Retinal pigment epithelial cell (primary cell): ENCODE results near the gene SMIM44.

ENCODE experiments used
- DNase-seq: peaks from one replicate; pipeline ENCODE4 v3.0.0-alpha.2; 2010; ENCODE audit warnings: low read depth
- H3K4me3 ChIP-seq: 2 replicates; pipeline ENCODE4 v1.5.1; 2011; ENCODE audit warnings: mild to moderate bottlenecking, low read length, control low read depth, moderate library complexity
- CTCF ChIP-seq: conservative IDR thresholded peaks from 2 replicates; pipeline ENCODE4 v1.5.1; 2011; ENCODE audit warnings: low read depth, low read length, control low read depth, inconsistent platforms

Gene SMIM44

DNA sequence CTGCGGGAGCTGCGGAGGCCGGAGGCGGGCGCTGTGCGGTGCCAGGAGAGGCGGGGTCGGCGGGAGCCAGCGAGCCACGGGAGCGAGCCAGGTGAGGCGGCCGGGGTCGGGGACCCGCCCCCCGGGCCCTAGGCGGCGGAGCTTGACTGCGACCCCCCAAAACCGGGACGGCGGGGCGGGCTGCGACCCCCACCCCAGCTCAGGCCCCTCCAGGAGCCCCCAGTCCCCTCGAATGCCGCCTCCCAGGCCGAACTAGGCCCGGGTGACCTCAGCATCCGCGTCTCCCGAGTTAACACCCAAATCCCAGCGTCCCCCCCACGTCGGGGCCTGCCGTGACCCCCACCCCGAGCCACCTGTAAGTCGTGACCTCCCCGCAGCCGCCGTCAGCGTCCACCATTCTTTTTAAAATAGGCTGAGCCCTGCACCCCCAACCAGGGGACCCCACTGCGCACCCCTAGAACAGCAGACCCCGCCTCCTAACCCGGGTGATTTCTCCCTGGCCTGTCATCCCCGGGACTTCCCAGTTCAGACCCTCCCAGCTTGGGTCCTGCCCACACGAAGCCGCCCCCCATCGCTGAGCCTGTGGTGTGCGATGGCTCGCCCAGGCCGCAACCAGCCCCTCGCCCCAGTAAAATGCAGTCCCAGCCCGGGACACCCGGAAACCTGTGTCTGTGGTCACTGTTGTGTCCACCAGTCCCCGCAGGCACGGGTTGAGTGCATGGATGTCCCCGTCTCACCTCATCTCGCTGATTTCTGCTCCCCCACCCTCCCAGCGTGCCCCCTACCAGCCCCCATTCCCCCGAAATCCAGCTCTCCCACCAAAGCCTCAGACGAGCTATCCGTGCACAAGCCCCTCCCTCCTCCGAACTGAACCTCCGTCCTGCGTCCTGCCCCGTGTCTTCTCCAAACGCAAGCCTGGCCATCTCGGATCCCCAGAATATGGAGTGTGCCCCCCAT is 23.4 kb upstream of the SMIM44 start:
- DNase-seq, result no peak
- TF ChIP-seq CTCF, result no peak
- H3K4me3 ChIP-seq, result peak overlapping the region; percentile 82

DNA sequence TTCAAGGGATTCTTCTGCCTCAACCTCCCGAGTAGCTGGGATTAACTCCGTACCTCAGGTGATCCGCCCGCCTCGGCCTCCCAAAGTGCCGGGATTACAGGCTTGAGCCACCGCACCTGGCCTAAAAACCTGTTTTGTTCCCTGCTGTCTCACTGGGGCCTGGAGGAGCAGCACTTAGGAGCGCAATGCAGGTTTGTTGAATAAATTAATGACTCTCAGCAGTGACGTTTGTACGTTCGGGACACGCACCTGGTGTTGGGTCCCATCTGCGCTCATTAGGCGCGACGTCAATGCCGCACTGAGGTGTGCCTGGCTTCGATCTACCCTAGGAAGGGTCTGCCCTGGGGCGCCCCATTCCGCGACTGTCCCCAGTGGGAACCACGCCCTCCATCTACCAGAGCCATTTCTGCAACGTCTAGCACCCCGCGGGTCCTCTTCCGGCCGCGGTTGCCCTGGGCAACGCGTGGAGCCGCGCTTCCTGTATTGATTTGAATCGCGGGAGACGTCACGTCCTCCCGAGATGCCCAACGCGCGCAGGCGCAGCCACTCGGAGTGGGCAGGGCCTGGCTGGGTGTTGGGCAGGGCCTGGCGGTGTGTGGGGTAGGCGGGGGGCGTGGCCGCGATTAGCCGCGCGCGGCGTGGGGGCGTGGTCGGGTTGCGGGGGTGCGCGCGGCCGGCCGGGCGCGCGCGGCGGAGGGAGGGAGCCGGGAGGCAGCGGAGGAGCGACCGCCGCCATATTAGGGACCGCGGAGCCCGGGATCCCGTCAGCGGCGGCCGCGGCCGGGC is 22.6 kb upstream of the SMIM44 start, which contains the start of gene FZR1:
Gene FZR1, plus strand, starts transcription at position 714 of the 786 bp plus-strand sequence. CDS start 16,679 bp downstream, outside the sequence.
- no peak for TF ChIP-seq CTCF
- peak; percentile 89 for DNase-seq
- H3K4me3 ChIP-seq, result peak within 1 kb of the TSS; percentile 82

DNA sequence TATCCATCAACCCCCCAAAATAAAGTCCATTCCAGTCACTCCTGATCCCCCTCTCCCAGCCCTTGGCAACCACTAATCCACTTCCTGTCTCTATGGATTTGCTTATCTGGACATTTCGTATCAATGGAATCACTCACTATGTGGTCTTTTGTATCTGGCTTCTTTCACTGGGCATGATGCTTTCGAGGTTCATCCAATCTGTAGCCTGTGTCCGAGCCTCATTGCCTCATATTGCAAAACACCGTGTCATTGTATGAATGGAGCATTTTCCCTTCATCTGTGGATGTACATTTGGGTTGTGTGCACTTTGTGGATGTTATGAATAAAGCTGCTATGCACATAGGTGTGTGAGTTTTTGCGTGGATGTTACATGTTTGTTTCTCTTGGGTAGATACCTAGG is 21.5 kb upstream of the SMIM44 start:
- H3K4me3 ChIP-seq, result no peak overlapping the region
- TF ChIP-seq CTCF, result no peak
- DNase-seq, result no peak

- H3K4me3 ChIP-seq, result no peak overlapping the region
- no peak for TF ChIP-seq CTCF
- DNase-seq, result no peak
These were observed 19.9 kb upstream of the SMIM44 start for GRCh38 chr19:3503036-3503572.

DNA sequence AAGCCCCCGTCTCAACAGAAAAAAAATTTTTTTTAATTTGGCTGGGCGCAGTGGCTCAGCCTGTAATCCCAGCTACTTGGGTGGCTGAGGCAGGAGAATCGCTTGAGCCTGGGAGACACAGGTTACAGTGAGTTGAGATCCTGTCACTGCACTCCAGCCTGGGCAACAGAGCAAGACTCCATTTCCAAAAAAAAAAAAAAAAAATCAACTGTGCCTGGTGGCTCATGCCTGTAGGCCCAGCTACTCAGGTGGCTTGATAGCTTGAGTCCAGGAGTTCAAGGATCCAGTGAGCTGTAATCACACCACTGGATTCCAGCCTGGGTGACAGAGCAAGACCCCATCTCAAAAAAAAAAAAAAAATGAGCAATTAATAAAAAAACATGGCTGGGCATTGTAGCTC is 18.5 kb upstream of the SMIM44 start:
- DNase-seq, result no peak
- no peak for TF ChIP-seq CTCF
- no peak overlapping the region for H3K4me3 ChIP-seq

DNA sequence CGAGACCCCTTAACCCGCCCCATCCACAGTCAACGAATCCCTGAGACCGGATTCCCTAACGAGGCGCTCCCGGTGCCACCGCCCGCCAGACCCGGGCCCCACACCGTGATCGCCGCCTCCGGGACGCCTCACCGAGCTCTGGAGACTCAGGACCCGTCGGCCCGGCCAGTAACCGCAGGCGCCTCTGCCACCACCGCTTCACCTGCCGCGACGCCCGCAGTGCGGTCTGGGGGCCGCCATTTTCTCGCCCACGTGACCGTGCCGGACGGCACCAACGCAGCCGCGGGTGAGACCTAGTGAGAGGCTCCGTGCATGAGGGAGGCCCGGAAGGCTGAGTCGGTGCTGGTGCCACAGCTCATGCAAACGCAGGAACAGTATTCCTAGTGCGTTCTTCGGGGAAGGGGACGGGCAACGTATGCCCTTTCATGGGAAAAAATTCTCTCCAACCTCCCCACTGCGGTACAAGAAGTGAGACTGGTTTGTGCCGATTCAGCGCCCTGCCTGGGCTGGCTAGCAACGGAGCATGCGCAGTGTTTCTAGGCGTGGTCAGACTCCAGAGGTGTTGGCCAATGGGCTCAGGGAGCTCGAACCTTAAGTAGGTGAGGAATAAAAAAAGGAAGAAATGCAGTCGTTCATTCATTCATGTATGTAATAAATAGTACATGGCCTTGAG is 17.3 kb upstream of the SMIM44 start, which contains the start of gene DOHH:
Gene DOHH, minus strand, starts transcription at position 246 of the 673 bp plus-strand sequence. CDS start 3,860 bp downstream, outside the sequence.
- TF ChIP-seq CTCF, result no peak
- H3K4me3 ChIP-seq, result peak within 1 kb of the TSS; percentile 97
- DNase-seq, result peak; percentile 90
